Stomach (tissue), 9 donors: ENCODE data around the gene RPS27A. TPM values are rescaled to one million over a fixed set of nuclear protein-coding genes. Genes with fewer than 3 reads are reported as not detected.

Source experiments
- DNase-seq, 2 donors: peaks; one replicate each; pipeline versions ENCODE4 v3.0.0 to v3.0.0-alpha.2; 2013 to 2019
- H3K27ac ChIP-seq, 5 donors: fragments of 200-600 bp in 4 of 5; sonication (generic) in 4 of 5; one replicate each; pipeline ENCODE4 v1.5.1; 2013 to 2019; ENCODE audit warnings: mild to moderate bottlenecking in 1 of 5, moderate library complexity in 1 of 5
- H3K27me3 ChIP-seq, 3 donors: fragments of 200-600 bp; sonication (generic); one replicate each; pipeline ENCODE4 v1.5.1; 2017 to 2019; ENCODE audit warnings: mixed run types in 1 of 3
- H3K36me3 ChIP-seq, 4 donors: fragments of 200-600 bp; sonication (generic); 1 replicate in 3 of 4; 2 replicates in 1 of 4; pipeline ENCODE4 v1.5.1; 2016 to 2019
- H3K4me1 ChIP-seq, 4 donors: fragments of 200-600 bp; sonication (generic); one replicate each; pipeline ENCODE4 v1.5.1; 2016 to 2019
- H3K4me3 ChIP-seq, 4 donors: fragments of 200-600 bp; sonication (generic) in 3 of 4; one replicate each; pipeline ENCODE4 v1.5.1; 2016 to 2019; ENCODE audit warnings: mild to moderate bottlenecking in 1 of 4
- H3K9me3 ChIP-seq, 4 donors: fragments of 200-600 bp; sonication (generic); one replicate each; pipeline ENCODE4 v1.5.1; 2016 to 2019
- CTCF ChIP-seq, 7 experiments: fragments of 450-650 bp in 4 of 7; fragments of 200-600 bp in 3 of 7; sonication (generic) in 3 of 7; IDR thresholded peaks; one replicate each; pipeline ENCODE4 v1.5.1; 2016 to 2019; ENCODE audit warnings: antibody characterized with exemption in 7 of 7, control low read depth in 2 of 7, mild to moderate bottlenecking in 1 of 7
- EP300 ChIP-seq: sonication (generic); formaldehyde crosslinking; IDR thresholded peaks from one replicate; pipeline ENCODE4 v1.6.1; 2017; ENCODE audit warnings: antibody characterized with exemption
- POLR2A ChIP-seq, 4 donors: fragments of 450-650 bp; IDR thresholded peaks; one replicate each; pipeline ENCODE4 v1.6.1; 2016; ENCODE audit warnings: antibody characterized with exemption in 4 of 4, control low read depth in 2 of 4, mild to moderate bottlenecking in 1 of 4, moderate library complexity in 1 of 4
- POLR2AphosphoS5 ChIP-seq, 3 donors: sonication (generic); formaldehyde crosslinking; IDR thresholded peaks; one replicate each; pipeline ENCODE4 v1.6.1; 2016; ENCODE audit warnings: antibody characterized with exemption in 3 of 3
- WGBS, 5 donors: extraction: QIAGEN DNeasy Blood & Tissue Kit in 3 of 5; methylation state at CpG; one replicate each; pipeline versions ENCODE4 v1.1.5 to v1.1.7; 2013 to 2018; 5-methylcytosine and 5-hydroxymethylcytosine counted together
- intact Hi-C: fragments of 100-400 bp; cut with DNase I; formaldehyde crosslinking; loops from one replicate; pipeline ENCODE4 v1.15.1; 2023; ENCODE audit warnings: low total_unique reads
- polyA plus RNA-seq, 3 donors: library from polyadenylated mRNA; stranded (reverse); fragments of 200-250 nt; gene quantifications; one replicate each; pipeline ENCODE4 v1.2.3, GENCODE V29; 2013
- total RNA-seq, 5 donors: library from RNA; depleted of rRNA; stranded (reverse); fragments of >200 nt; gene quantifications; one replicate each; pipeline versions ENCODE4 v1.1.0 to v1.2.3, GENCODE V29; 2014 to 2016
- donor health status: healthy with polysubstance abuse.
- donor health status: Bipolar disorder and iron deficiency.
- donor health status: healthy.

RPS27A gene
- total and polyA plus RNA-seq, 8 donors: 319 to 3,642 (median 1,289) TPM

- peak; percentile 43 to 70 for DNase-seq
- 2 to 4% (median 3%) methylated on average over 25 to 33 of the region's 33 CpGs for WGBS, 5 donors
Observed at GRCh38 chr2:55232863-55233657, 572 bp downstream of the RPS27A start.

GRCh38 chr2:55233658-55233940 is 1.1 kb downstream of the RPS27A start:
- intact Hi-C loops: no loop called here
- no peak for DNase-seq
- no peak for TF ChIP-seq EP300
- TF ChIP-seq CTCF (IDR thresholded peaks at IDR 0.05): no peak
- no peak for TF ChIP-seq POLR2A (IDR thresholded peaks at IDR 0.05)
- TF ChIP-seq POLR2AphosphoS5 (IDR thresholded peaks at IDR 0.05): no peak
- H3K27me3 ChIP-seq: no peaks in the 10 kb centered on the region
- peak overlapping the region; percentile 75 to 92 (median 83) for H3K4me3 ChIP-seq
- H3K27ac ChIP-seq: peak overlapping the region; percentile 81 to 98 (median 94)
- 52 to 63% (median 56%) methylated on average over 7 of the region's 7 CpGs for WGBS, 5 donors
- H3K36me3 ChIP-seq: peaks cover 28 to 58% (median 50%) of the 10 kb centered on the region in 4 donors
- no peaks in the 10 kb centered on the region for H3K9me3 ChIP-seq
- H3K4me1 ChIP-seq: peaks cover 17 to 49% (median 32%) of the 10 kb centered on the region in 4 donors

More at GRCh38 chr2:55232863-55233657, 572 bp downstream of the RPS27A start:
- H3K4me3 ChIP-seq: peak overlapping the region; percentile 75 to 92 (median 83)
- intact Hi-C loops: no loop called here
- TF ChIP-seq CTCF (IDR thresholded peaks at IDR 0.05): no peak
- TF ChIP-seq POLR2A (IDR thresholded peaks at IDR 0.05): no peak
- no peak for TF ChIP-seq EP300
- no peak for TF ChIP-seq POLR2AphosphoS5 (IDR thresholded peaks at IDR 0.05)
- H3K36me3 ChIP-seq: peaks cover 28 to 52% (median 45%) of the 10 kb centered on the region in 4 donors
- H3K9me3 ChIP-seq: no peaks in the 10 kb centered on the region
- peak overlapping the region; percentile 81 to 98 (median 94) for H3K27ac ChIP-seq
- peaks cover 17 to 53% (median 32%) of the 10 kb centered on the region in 4 donors for H3K4me1 ChIP-seq
- H3K27me3 ChIP-seq: no peaks in the 10 kb centered on the region

- 71 to 79% (median 76%) methylated on average over 3 of the region's 3 CpGs for WGBS, 5 donors
Observed at GRCh38 chr2:55235724-55236538, 3.4 kb downstream of the RPS27A start.

More at GRCh38 chr2:55235724-55236538, 3.4 kb downstream of the RPS27A start:
- intact Hi-C loops: no loop called here
- no peaks in the 10 kb centered on the region for H3K27me3 ChIP-seq
- TF ChIP-seq POLR2AphosphoS5 (IDR thresholded peaks at IDR 0.05): no peak
- TF ChIP-seq CTCF (IDR thresholded peaks at IDR 0.05): no peak
- TF ChIP-seq EP300: no peak
- no peak for TF ChIP-seq POLR2A (IDR thresholded peaks at IDR 0.05)
- no peak for DNase-seq
- H3K4me1 ChIP-seq: peaks cover 17 to 34% (median 28%) of the 10 kb centered on the region in 4 donors
- H3K9me3 ChIP-seq: no peaks in the 10 kb centered on the region
- H3K4me3 ChIP-seq: no peak overlapping the region
- H3K36me3 ChIP-seq: peaks cover 28 to 74% (median 70%) of the 10 kb centered on the region in 4 donors
- no peak overlapping the region for H3K27ac ChIP-seq
